ENCODE data around the gene YIPF2.

YIPF2 gene

GRCh38 chr19:10895363-10895762 is 33.1 kb downstream of the YIPF2 start:
- peak overlapping the region; percentile 2 for H3K4me3 ChIP-seq (ENCODE audit: low read depth, low read length, poor library complexity, severe bottlenecking)
- TF ChIP-seq CTCF (IDR thresholded peaks at IDR 0.05; ENCODE audit: low read length), result no peak
- TF ChIP-seq EZH2 (IDR thresholded peaks at IDR 0.05; ENCODE audit: borderline replicate concordance, low read length), result no peak
- no peaks in the 10 kb centered on the region for H3F3A ChIP-seq (ENCODE audit: insufficient read depth, low read length)
- no peaks in the 10 kb centered on the region for H3K9me2 ChIP-seq (ENCODE audit: low read depth, low read length)
- H3K4me1 ChIP-seq (ENCODE audit: insufficient read depth, low read length, severe bottlenecking), result peaks cover 38% of the 10 kb centered on the region
- peak overlapping the region; percentile 54 for H3K4me2 ChIP-seq (ENCODE audit: low read length)
- H3K36me3 ChIP-seq (ENCODE audit: insufficient read depth, low read length), result no peaks in the 10 kb centered on the region
- H3K27ac ChIP-seq (ENCODE audit: low read depth, low read length, poor library complexity, severe bottlenecking), result peak overlapping the region; percentile 78
- peak overlapping the region; percentile 22; the same call in 1 of the 2 replicates for H3K9ac ChIP-seq (ENCODE audit: low read length)
- H4K20me1 ChIP-seq (ENCODE audit: insufficient read depth, low read length), result no peaks in the 10 kb centered on the region
- no peaks in the 10 kb centered on the region for H3K27me3 ChIP-seq (ENCODE audit: insufficient read depth, low read length)
- H3K9me3 ChIP-seq (ENCODE audit: low read length), result no peaks in the 10 kb centered on the region
- H2AFZ ChIP-seq (ENCODE audit: low read length), result no peak overlapping the region
- H3K79me2 ChIP-seq (ENCODE audit: insufficient read depth, low read length), result peaks cover 22% of the 10 kb centered on the region; the same call in 1 of the 2 replicates

- H3K9ac ChIP-seq (ENCODE audit: low read length), result no peak overlapping the region; the same call in 1 of the 2 replicates
- H3K27ac ChIP-seq (ENCODE audit: low read depth, low read length, poor library complexity, severe bottlenecking), result peak overlapping the region; percentile 78
- peak overlapping the region; percentile 54; the same call in 1 of the 2 replicates for H3K4me2 ChIP-seq (ENCODE audit: low read length)
- H3K36me3 ChIP-seq (ENCODE audit: insufficient read depth, low read length), result no peaks in the 10 kb centered on the region
- no peaks in the 10 kb centered on the region for H4K20me1 ChIP-seq (ENCODE audit: insufficient read depth, low read length)
- H3K4me1 ChIP-seq (ENCODE audit: insufficient read depth, low read length, severe bottlenecking), result peaks cover 38% of the 10 kb centered on the region
- no peaks in the 10 kb centered on the region for H3K9me2 ChIP-seq (ENCODE audit: low read depth, low read length)
- no peaks in the 10 kb centered on the region for H3K27me3 ChIP-seq (ENCODE audit: insufficient read depth, low read length)
- no peak overlapping the region for H2AFZ ChIP-seq (ENCODE audit: low read length)
- H3K4me3 ChIP-seq (ENCODE audit: low read depth, low read length, poor library complexity, severe bottlenecking), result no peak overlapping the region
- no peaks in the 10 kb centered on the region for H3F3A ChIP-seq (ENCODE audit: insufficient read depth, low read length)
- H3K9me3 ChIP-seq (ENCODE audit: low read length), result no peaks in the 10 kb centered on the region
- no peak for TF ChIP-seq CTCF (IDR thresholded peaks at IDR 0.05; ENCODE audit: low read length)
- TF ChIP-seq EZH2 (IDR thresholded peaks at IDR 0.05; ENCODE audit: borderline replicate concordance, low read length), result no peak
- peaks cover 19% of the 10 kb centered on the region; the same call in 1 of the 2 replicates for H3K79me2 ChIP-seq (ENCODE audit: insufficient read depth, low read length)
Observed at GRCh38 chr19:10894911-10895213, 33.6 kb downstream of the YIPF2 start.

- Histone ChIP-seq H3K79me2 (ENCODE audit: insufficient read depth, low read length) (peaks cover 12% of the 10 kb centered on the region; the same call in 1 of the 2 replicates), H3K27ac (ENCODE audit: low read depth, low read length, poor library complexity, severe bottlenecking) (no peak overlapping the region), H3K4me1 (ENCODE audit: insufficient read depth, low read length, severe bottlenecking) (peaks cover 54% of the 10 kb centered on the region), H3K9me3 (ENCODE audit: low read length) (no peaks in the 10 kb centered on the region), H3F3A (ENCODE audit: insufficient read depth, low read length) (no peaks in the 10 kb centered on the region), H3K4me3 (ENCODE audit: low read depth, low read length, poor library complexity, severe bottlenecking) (no peak overlapping the region), H3K9me2 (ENCODE audit: low read depth, low read length) (no peaks in the 10 kb centered on the region), H3K4me2 (ENCODE audit: low read length) (no peak overlapping the region), H3K9ac (ENCODE audit: low read length) (no peak overlapping the region), H4K20me1 (ENCODE audit: insufficient read depth, low read length) (no peaks in the 10 kb centered on the region), H2AFZ (ENCODE audit: low read length) (no peak overlapping the region), H3K36me3 (ENCODE audit: insufficient read depth, low read length) (no peaks in the 10 kb centered on the region), H3K27me3 (ENCODE audit: insufficient read depth, low read length) (no peaks in the 10 kb centered on the region)
- TF ChIP-seq CTCF (IDR thresholded peaks at IDR 0.05; ENCODE audit: low read length) (no peak), EZH2 (IDR thresholded peaks at IDR 0.05; ENCODE audit: borderline replicate concordance, low read length) (no peak)
Observed at GRCh38 chr19:10892256-10892655, 36.2 kb downstream of the YIPF2 start.
